Mammary epithelial cell (primary cell): Measurements from ENCODE around the gene LHX3.

Experiments
- EZH2 ChIP-seq: IDR thresholded peaks from 2 replicates; pipeline ENCODE4 v1.6.1; 2012; ENCODE audit warnings: low read length, inconsistent platforms, borderline replicate concordance
- TF ChIP-seq, protein P1 (sequence below), 2 donors: IDR thresholded peaks in 1 of 2; conservative IDR thresholded peaks in 1 of 2; 2 replicates each; pipeline ENCODE4 v1.5.1; 2011 to 2012; ENCODE audit warnings: inconsistent platforms in 2 of 2, low read length in 2 of 2, mild to moderate bottlenecking in 2 of 2, control low read depth in 1 of 2, low read depth in 1 of 2; ENCODE audit not compliant: insufficient read depth in 1 of 2; ENCODE audit errors: extremely low read depth in 1 of 2

DNA sequence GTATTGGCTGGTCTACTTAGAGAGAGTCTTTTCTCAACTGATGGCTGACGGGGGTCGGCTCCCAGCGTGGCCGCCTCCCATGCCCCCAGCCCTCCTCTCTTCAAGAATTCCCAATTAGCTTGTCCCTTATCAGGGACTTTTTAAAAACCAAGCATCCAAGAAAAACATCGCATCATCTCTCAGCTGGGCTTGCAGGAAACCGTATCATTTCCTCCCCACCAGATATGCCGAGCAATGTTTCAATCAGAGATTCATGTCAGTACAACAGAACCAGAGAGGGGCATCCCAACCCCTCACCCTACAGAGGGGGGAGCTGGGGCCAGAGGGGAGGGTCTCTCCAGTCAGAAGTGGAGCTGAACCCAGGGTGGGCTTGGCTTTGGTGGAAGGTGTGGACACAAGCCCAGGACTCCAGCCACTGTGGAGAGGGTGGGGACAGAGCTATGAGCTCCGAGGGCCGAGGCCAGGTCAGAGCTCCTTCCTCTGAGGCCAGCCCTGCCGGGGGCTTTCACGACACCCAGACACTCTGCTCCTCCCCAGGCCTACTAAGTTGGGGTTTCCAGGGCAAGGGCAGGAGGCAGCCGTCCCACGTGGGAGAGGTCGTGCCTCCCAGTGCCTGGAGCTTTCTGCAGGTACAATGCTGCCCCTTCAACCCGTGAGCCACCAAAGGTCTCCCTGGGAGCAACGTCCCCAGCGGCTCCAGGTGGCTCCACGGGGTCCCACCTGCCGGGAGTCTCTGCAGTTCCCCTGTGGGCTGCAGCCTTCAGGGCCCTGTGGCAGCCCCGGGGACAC, 47.3 kb downstream of the LHX3 start:
- TF ChIP-seq, protein P1, sequence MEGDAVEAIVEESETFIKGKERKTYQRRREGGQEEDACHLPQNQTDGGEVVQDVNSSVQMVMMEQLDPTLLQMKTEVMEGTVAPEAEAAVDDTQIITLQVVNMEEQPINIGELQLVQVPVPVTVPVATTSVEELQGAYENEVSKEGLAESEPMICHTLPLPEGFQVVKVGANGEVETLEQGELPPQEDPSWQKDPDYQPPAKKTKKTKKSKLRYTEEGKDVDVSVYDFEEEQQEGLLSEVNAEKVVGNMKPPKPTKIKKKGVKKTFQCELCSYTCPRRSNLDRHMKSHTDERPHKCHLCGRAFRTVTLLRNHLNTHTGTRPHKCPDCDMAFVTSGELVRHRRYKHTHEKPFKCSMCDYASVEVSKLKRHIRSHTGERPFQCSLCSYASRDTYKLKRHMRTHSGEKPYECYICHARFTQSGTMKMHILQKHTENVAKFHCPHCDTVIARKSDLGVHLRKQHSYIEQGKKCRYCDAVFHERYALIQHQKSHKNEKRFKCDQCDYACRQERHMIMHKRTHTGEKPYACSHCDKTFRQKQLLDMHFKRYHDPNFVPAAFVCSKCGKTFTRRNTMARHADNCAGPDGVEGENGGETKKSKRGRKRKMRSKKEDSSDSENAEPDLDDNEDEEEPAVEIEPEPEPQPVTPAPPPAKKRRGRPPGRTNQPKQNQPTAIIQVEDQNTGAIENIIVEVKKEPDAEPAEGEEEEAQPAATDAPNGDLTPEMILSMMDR (conservative IDR thresholded peaks at IDR 0.05 in 1 of 2, IDR thresholded peaks at IDR 0.05 in 1 of 2; ENCODE audit: extremely low read depth in 1 of 2, insufficient read depth in 1 of 2, low read depth in 1 of 2, low read length in 2 of 2), result no peak
- TF ChIP-seq EZH2, result no peak
